ENCODE results near the gene GGACT.

- TF ChIP-seq EZH2phosphoT487 (IDR thresholded peaks at IDR 0.05; ENCODE audit: low read depth, severe bottlenecking, unreplicated experiment) (no peak), CTCF (IDR thresholded peaks at IDR 0.05; ENCODE audit: poor library complexity) (no peak)
Observed at GRCh38 chr13:100546713-100547405, 41.7 kb downstream of the GGACT start.

Measured in hepatocyte (in vitro differentiated cells).